ENCODE results near the gene TMC2.

- TF ChIP-seq REST (IDR thresholded peaks at IDR 0.05; ENCODE audit: insufficient read depth in 1 of 2, low read depth in 2 of 2, low read length in 1 of 2) = 0 out of 4 replicates have a peak, but pooled peaks of 1 of the 2 experiments have one; percentile 44
- TF ChIP-seq POLR2AphosphoS5 (IDR thresholded peaks at IDR 0.05; ENCODE audit: low read depth, low read length) = peak; percentile 98
- TF ChIP-seq CTCF (IDR thresholded peaks at IDR 0.05) = no peak
- TF ChIP-seq TCF7L2 (IDR thresholded peaks at IDR 0.05; ENCODE audit: low read depth, low read length) = peak; percentile 65
- TF ChIP-seq SIN3A (IDR thresholded peaks at IDR 0.05; ENCODE audit: borderline replicate concordance, insufficient read depth, low read depth, low read length) = peak; percentile 89; the same call in 1 of the 2 replicates
Observed at GRCh38 chr20:2663887-2664719, 127.7 kb downstream of the TMC2 start, which contains the start of gene IDH3B.
